Measurements from ENCODE around the gene ARAF.

DNA sequence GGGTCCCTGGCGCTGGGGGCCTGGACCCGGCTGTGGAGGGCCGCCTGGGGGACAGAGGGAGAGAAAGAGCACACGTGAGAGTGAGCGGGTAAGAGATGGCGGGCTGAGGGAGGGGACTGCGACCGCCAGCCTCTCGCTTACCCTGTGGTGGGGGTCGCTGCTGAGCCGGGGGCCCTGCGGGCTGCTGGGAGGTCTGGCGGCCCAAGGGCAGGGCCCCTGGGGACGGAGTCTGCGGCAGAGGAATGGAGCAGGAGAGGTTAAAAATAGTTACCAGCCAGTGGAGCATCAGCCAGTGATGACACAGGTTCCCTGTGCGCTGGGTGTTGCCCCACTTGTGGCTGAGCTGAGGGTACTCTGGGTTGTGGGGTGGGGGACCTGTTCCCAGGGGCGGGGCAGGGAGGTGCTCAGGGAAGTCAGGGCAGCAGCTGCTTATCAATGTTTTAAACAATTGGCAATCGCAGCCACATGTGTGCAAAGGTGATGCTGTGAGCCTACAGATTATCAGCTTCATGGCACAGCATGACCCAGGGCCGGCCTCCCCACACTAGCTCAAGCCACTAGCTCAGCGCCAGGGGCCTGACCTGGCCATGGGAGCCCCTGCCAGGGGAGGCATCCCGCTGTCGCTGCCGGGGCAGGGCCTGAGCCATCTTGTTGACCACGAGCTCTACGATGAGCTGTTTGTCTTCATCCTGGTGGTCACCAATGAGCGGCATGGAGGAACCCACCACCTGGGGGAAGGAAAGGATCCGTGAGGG lies 13.7 kb downstream of the ARAF start:
- TF ChIP-seq MAZ (IDR thresholded peaks at IDR 0.05; ENCODE audit: borderline replicate concordance, low read depth, low read length) (no peak), RNF2 (IDR thresholded peaks at IDR 0.05; ENCODE audit: borderline replicate concordance, low read depth) (no peak), POLR2A (IDR thresholded peaks at IDR 0.05; ENCODE audit: low read length) (no peak), BHLHE40 (IDR thresholded peaks at IDR 0.05; ENCODE audit: low read depth, low read length) (no peak), EP300 (IDR thresholded peaks at IDR 0.05) (no peak), KDM1A (IDR thresholded peaks at IDR 0.05; ENCODE audit: low read depth) (no peak)
- TF ChIP-seq, protein P1, sequence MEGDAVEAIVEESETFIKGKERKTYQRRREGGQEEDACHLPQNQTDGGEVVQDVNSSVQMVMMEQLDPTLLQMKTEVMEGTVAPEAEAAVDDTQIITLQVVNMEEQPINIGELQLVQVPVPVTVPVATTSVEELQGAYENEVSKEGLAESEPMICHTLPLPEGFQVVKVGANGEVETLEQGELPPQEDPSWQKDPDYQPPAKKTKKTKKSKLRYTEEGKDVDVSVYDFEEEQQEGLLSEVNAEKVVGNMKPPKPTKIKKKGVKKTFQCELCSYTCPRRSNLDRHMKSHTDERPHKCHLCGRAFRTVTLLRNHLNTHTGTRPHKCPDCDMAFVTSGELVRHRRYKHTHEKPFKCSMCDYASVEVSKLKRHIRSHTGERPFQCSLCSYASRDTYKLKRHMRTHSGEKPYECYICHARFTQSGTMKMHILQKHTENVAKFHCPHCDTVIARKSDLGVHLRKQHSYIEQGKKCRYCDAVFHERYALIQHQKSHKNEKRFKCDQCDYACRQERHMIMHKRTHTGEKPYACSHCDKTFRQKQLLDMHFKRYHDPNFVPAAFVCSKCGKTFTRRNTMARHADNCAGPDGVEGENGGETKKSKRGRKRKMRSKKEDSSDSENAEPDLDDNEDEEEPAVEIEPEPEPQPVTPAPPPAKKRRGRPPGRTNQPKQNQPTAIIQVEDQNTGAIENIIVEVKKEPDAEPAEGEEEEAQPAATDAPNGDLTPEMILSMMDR (IDR thresholded peaks at IDR 0.05): no peak
- TF ChIP-seq, protein P2, sequence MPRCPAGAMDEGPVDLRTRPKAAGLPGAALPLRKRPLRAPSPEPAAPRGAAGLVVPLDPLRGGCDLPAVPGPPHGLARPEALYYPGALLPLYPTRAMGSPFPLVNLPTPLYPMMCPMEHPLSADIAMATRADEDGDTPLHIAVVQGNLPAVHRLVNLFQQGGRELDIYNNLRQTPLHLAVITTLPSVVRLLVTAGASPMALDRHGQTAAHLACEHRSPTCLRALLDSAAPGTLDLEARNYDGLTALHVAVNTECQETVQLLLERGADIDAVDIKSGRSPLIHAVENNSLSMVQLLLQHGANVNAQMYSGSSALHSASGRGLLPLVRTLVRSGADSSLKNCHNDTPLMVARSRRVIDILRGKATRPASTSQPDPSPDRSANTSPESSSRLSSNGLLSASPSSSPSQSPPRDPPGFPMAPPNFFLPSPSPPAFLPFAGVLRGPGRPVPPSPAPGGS (IDR thresholded peaks at IDR 0.05): no peak

Data from A549 (cell line).